AG04450 (cell line): ENCODE measurements around the gene NCL. TPM values are rescaled to one million over a fixed set of nuclear protein-coding genes. Genes with fewer than 3 reads are reported as not detected.
A peak's percentile ranks its signal among the peaks of the same experiment; 100 is the strongest.

Experiments
- CTCF ChIA-PET: fragments of 300-600, 350-600 bp; formaldehyde crosslinking; extraction: SDS; loops from one replicate; lab custom pipeline; 2022; ENCODE audit warnings: antibody characterized with exemption, inconsistent platforms; lab: Charles Lee
- POLR2A ChIA-PET: fragments of 350-600 bp; formaldehyde crosslinking; extraction: SDS; loops from one replicate; lab custom pipeline; 2021; ENCODE audit warnings: antibody characterized with exemption, inconsistent platforms; lab: Yijun Ruan, JAX
- DNase-seq: peaks from one replicate; pipeline ENCODE4 v3.0.0-alpha.2; 2011; ENCODE audit warnings: low read depth, low spot score
- H3K27ac ChIP-seq: one replicate; pipeline ENCODE4 v1.5.1; 2012; ENCODE audit warnings: low read depth, low read length, control low read depth
- H3K27me3 ChIP-seq: one replicate; pipeline ENCODE4 v1.6.0; 2012; ENCODE audit warnings: low read length; ENCODE audit not compliant: control insufficient read depth, insufficient read depth
- H3K4me3 ChIP-seq: 2 replicates; pipeline ENCODE4 v1.5.1; 2011; ENCODE audit warnings: mild to moderate bottlenecking, low read depth, low read length, control low read depth
- H3K9me3 ChIP-seq: 2 replicates; pipeline ENCODE4 v1.5.1; 2012; ENCODE audit warnings: low read length; ENCODE audit not compliant: control insufficient read depth, insufficient read depth
- CTCF ChIP-seq: IDR thresholded peaks from 2 replicates; pipeline ENCODE4 v1.5.1; 2011; ENCODE audit warnings: low read depth, low read length, control low read depth, inconsistent platforms
- polyA plus RNA-seq: library from polyadenylated mRNA; depleted of rRNA; stranded (reverse); fragments of >200 nt; gene quantifications from 2 replicates; pipeline ENCODE4 v1.2.3, GENCODE V29; 2011

Gene NCL
- polyA plus RNA-seq, 1 experiment = 165 TPM

DNA sequence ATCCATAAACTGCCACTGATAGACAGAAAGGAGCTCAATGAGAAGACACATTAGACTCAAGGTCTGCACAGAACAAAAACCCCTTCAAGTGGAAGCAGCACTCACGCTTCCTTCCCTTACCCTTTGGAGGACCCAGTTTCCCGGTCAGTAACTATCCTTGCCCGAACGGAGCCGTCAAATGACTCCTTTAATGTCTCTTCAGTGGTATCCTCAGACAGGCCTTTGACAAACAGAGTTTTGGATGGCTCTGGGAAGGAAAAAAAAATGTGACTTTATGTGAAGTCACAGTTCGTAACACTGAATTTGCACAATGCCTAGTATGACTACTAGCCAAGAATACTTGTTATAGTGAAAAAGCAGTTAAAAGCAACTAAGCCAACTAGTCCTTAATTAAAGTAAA is 8.4 kb downstream of the NCL start:
- Histone ChIP-seq H3K9me3 (no peaks in the 10 kb centered on the region), H3K27me3 (no peaks in the 10 kb centered on the region), H3K27ac (no peak overlapping the region), H3K4me3 (no peak overlapping the region)
- ChIA-PET CTCF (interaction anchor here (1.6 to 3.6 kb wide), 2 partner anchors 44 to 403 kb away, joined by 5 to 13 read pairs; no protein-coding TSS in a partner anchor), POLR2A (interaction anchor here (5.3 kb wide), 1 partner anchor 9 kb away, joined by 72 read pairs; the partner anchor contains the start of gene NCL)
- DNase-seq = no peak
- no peak for TF ChIP-seq CTCF

GRCh38 chr2:231455222-231455621 is 9.1 kb downstream of the NCL start:
- no peaks in the 10 kb centered on the region for H3K9me3 ChIP-seq
- H3K27me3 ChIP-seq = no peaks in the 10 kb centered on the region
- H3K4me3 ChIP-seq = no peak overlapping the region
- no peak for DNase-seq
- ChIA-PET POLR2A (interaction anchor here (5.3 kb wide), 1 partner anchor 10 kb away, joined by 72 read pairs; the partner anchor contains the start of gene NCL), CTCF (interaction anchor here (1.1 to 3.6 kb wide), 3 partner anchors 43 to 402 kb away, joined by 5 to 13 read pairs (median 6); no protein-coding TSS in a partner anchor)
- peak overlapping the region; percentile 3 for H3K27ac ChIP-seq
- TF ChIP-seq CTCF = no peak

DNA sequence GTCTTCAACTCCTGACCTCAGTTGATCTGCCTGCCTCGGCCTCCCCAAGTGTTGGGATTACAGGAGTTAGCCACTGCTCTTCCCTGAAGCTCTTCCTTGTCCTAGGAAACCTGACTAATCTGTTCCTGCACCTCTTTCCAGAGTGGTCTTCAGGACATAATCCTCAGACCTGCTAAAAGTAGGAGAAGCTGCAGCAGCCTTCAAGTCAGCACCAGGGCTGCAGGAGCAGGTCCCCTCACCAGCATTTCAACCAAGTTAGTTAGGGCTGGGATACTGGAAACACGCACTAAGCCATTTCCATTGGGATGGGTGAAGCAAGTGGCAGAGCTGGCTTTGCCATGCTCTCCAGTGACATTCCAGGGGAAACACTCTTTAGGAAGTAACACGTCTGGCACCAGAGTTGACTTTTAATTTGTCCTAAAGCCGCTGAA is 9.9 kb downstream of the NCL start:
- ChIA-PET POLR2A (interaction anchor here (5.3 kb wide), 1 partner anchor 10 kb away, joined by 72 read pairs; the partner anchor contains the start of gene NCL), CTCF (interaction anchor here (0.7 to 4.8 kb wide), 4 partner anchors 22 to 552 kb away, joined by 3 to 57 read pairs (median 6); no protein-coding TSS in a partner anchor)
- DNase-seq = no peak

DNA sequence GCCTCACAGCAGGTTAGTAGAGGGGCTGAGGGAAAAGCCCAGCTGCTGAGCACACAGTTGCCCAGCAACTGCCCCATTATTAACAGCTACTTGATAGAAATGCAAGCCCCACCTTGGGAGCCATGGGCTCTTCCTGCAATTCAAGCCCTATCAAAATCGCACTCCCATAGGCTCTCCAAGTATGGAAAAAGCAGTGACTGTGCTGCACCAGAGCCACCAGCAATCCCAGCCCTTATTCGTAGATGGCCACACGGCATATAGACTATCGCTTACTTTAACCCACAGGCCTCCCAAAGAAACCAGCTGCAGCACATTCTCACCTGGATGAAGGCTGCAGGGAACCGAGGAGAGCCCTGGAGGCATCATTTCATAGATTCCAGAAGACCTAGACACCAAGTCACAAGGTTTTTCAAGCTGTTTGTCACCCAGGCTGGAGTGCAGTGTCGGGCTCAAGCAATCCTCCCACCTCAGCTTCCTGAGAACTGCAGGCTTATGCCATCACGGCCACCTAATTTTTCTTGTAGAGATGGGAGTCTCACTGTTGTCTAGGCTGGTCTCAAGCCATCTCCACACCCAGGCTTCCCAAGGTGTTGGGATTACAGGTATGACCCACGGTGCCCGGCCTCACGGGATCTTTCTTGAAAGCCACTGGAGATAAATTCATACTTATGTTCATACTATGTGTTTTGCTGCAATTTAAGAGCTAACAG is 11.3 kb downstream of the NCL start:
- CTCF ChIA-PET = interaction anchor here (0.6 to 4.8 kb wide), 19 partner anchors 11 to 551 kb away, joined by 3 to 57 read pairs (median 6); partner anchors contain the start of gene NCL

More for the DNA sequence above, 9.9 kb downstream of the NCL start:
- no peak overlapping the region for H3K4me3 ChIP-seq
- no peak for TF ChIP-seq CTCF
- H3K27ac ChIP-seq = peak overlapping the region; percentile 11
- no peaks in the 10 kb centered on the region for H3K9me3 ChIP-seq
- no peaks in the 10 kb centered on the region for H3K27me3 ChIP-seq

More for the DNA sequence above, 11.3 kb downstream of the NCL start:
- Histone ChIP-seq H3K27ac (peak overlapping the region; percentile 21), H3K4me3 (no peak overlapping the region), H3K9me3 (no peaks in the 10 kb centered on the region), H3K27me3 (no peaks in the 10 kb centered on the region)
- POLR2A ChIA-PET = interaction anchor here (0.6 to 5.3 kb wide), 5 partner anchors 10 to 233 kb away, joined by 3 to 72 read pairs (median 6); partner anchors contain the start of gene NCL
- TF ChIP-seq CTCF = no peak
- no peak for DNase-seq
